B cell (primary cell): ENCODE data around the gene PCAT7.

Experiments
- CTCF ChIP-seq: fragments of 200-600 bp; IDR thresholded peaks from one replicate; pipeline ENCODE4 v1.8.0; 2022; ENCODE audit warnings: antibody characterized with exemption, mild to moderate bottlenecking
- EZH2 ChIP-seq: IDR thresholded peaks from 2 replicates; pipeline ENCODE4 v1.6.1; 2012; ENCODE audit warnings: borderline replicate concordance, low read depth, mild to moderate bottlenecking, moderate library complexity, low read length; ENCODE audit not compliant: insufficient read depth, poor library complexity, severe bottlenecking

DNA sequence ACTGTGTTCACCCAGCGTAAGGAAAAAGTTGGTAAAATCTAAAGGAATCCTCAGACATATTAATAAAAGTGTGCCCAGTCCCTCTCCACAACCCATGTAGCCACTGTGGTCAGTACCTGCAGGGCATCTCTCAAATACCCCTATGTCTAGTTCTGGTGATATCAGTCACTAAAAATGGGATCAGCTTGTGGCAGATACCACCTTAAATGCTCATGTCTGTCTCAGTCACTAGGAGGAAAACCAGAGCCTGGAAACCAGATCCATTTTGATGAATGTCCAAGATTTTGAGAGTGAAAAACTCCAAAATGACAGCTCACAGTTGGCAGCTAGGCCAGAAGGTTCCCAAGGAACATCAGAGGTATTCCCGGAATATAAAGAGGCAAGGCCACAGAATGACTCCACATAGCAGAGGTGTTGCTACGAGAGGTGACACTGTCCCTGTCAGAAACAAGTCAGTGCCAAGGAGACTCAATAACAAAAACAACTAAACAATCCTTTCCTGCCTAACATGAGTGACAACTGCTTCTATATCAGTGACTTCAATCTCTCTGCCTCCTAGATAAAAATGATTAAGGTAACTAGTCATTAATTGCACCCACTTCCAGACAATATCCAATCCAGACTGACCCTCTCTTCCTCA is 13.5 kb downstream of the PCAT7 start:
- TF ChIP-seq CTCF (no peak), EZH2 (no peak)
